ENCODE measurements around the gene ZNF236.

Gene ZNF236

GRCh38 chr18:76915456-76915855, 93.1 kb downstream of the ZNF236 start:
- Histone ChIP-seq H3K4me3 (ENCODE audit: low read depth in 1 of 2, low read length in 2 of 2) (no peak overlapping the region), H3K27ac (ENCODE audit: low read depth, low read length) (no peak overlapping the region), H3K4me1 (ENCODE audit: insufficient read depth, low read length) (no peaks in the 10 kb centered on the region), H3K36me3 (ENCODE audit: insufficient read depth, low read length) (peaks cover 54% of the 10 kb centered on the region), H3K9me3 (ENCODE audit: low read length) (no peaks in the 10 kb centered on the region), H3K9ac (ENCODE audit: low read length) (no peak overlapping the region), H3K27me3 (ENCODE audit: control insufficient read depth in 1 of 2, insufficient read depth in 2 of 2, low read length in 2 of 2) (no peaks in the 10 kb centered on the region)

GRCh38 chr18:76920974-76921373, 98.6 kb downstream of the ZNF236 start:
- no peak overlapping the region for H3K4me3 ChIP-seq (ENCODE audit: low read depth in 1 of 2, low read length in 2 of 2)
- no peak overlapping the region for H3K27ac ChIP-seq (ENCODE audit: low read depth, low read length)
- peaks cover 5% of the 10 kb centered on the region for H3K4me1 ChIP-seq (ENCODE audit: insufficient read depth, low read length)
- H3K9me3 ChIP-seq (ENCODE audit: low read length): no peaks in the 10 kb centered on the region
- no peak overlapping the region for H3K9ac ChIP-seq (ENCODE audit: low read length)
- peaks cover 49% of the 10 kb centered on the region for H3K36me3 ChIP-seq (ENCODE audit: insufficient read depth, low read length)
- H3K27me3 ChIP-seq (ENCODE audit: control insufficient read depth in 1 of 2, insufficient read depth in 2 of 2, low read length in 2 of 2): no peaks in the 10 kb centered on the region

GRCh38 chr18:76922107-76922506, 99.8 kb downstream of the ZNF236 start:
- Histone ChIP-seq H3K27me3 (ENCODE audit: control insufficient read depth in 1 of 2, insufficient read depth in 2 of 2, low read length in 2 of 2) (no peaks in the 10 kb centered on the region), H3K9ac (ENCODE audit: low read length) (no peak overlapping the region), H3K27ac (ENCODE audit: low read depth, low read length) (no peak overlapping the region), H3K36me3 (ENCODE audit: insufficient read depth, low read length) (peaks cover 46% of the 10 kb centered on the region), H3K9me3 (ENCODE audit: low read length) (no peaks in the 10 kb centered on the region), H3K4me1 (ENCODE audit: insufficient read depth, low read length) (peaks cover 8% of the 10 kb centered on the region), H3K4me3 (ENCODE audit: low read depth in 1 of 2, low read length in 2 of 2) (no peak overlapping the region)

GRCh38 chr18:76923485-76924085, 101.2 kb downstream of the ZNF236 start:
- peaks cover 8% of the 10 kb centered on the region for H3K4me1 ChIP-seq (ENCODE audit: insufficient read depth, low read length)
- H3K27ac ChIP-seq (ENCODE audit: low read depth, low read length): no peak overlapping the region
- H3K36me3 ChIP-seq (ENCODE audit: insufficient read depth, low read length): peaks cover 46% of the 10 kb centered on the region
- H3K4me3 ChIP-seq (ENCODE audit: low read depth in 1 of 2, low read length in 2 of 2): no peak overlapping the region
- H3K27me3 ChIP-seq (ENCODE audit: control insufficient read depth in 1 of 2, insufficient read depth in 2 of 2, low read length in 2 of 2): no peaks in the 10 kb centered on the region
- H3K9me3 ChIP-seq (ENCODE audit: low read length): no peaks in the 10 kb centered on the region
- H3K9ac ChIP-seq (ENCODE audit: low read length): no peak overlapping the region

- Histone ChIP-seq H3K9ac (ENCODE audit: low read length) (no peak overlapping the region), H3K27me3 (ENCODE audit: control insufficient read depth in 1 of 2, insufficient read depth in 2 of 2, low read length in 2 of 2) (no peaks in the 10 kb centered on the region), H3K36me3 (ENCODE audit: insufficient read depth, low read length) (peaks cover 43% of the 10 kb centered on the region), H3K4me1 (ENCODE audit: insufficient read depth, low read length) (peaks cover 8% of the 10 kb centered on the region), H3K4me3 (ENCODE audit: low read depth in 1 of 2, low read length in 2 of 2) (peak overlapping the region in 1 of 2 donors; percentile 34), H3K9me3 (ENCODE audit: low read length) (no peaks in the 10 kb centered on the region), H3K27ac (ENCODE audit: low read depth, low read length) (no peak overlapping the region)
These were observed 103.1 kb downstream of the ZNF236 start for GRCh38 chr18:76925501-76925900.

- Histone ChIP-seq H3K4me3 (ENCODE audit: low read depth in 1 of 2, low read length in 2 of 2) (no peak overlapping the region), H3K9ac (ENCODE audit: low read length) (no peak overlapping the region), H3K36me3 (ENCODE audit: insufficient read depth, low read length) (peaks cover 41% of the 10 kb centered on the region), H3K4me1 (ENCODE audit: insufficient read depth, low read length) (peaks cover 8% of the 10 kb centered on the region), H3K27ac (ENCODE audit: low read depth, low read length) (no peak overlapping the region), H3K9me3 (ENCODE audit: low read length) (no peaks in the 10 kb centered on the region), H3K27me3 (ENCODE audit: control insufficient read depth in 1 of 2, insufficient read depth in 2 of 2, low read length in 2 of 2) (no peaks in the 10 kb centered on the region)
These were observed 104.9 kb downstream of the ZNF236 start for GRCh38 chr18:76927223-76927725.

GRCh38 chr18:76928179-76928868, 106.0 kb downstream of the ZNF236 start:
- peaks cover 8% of the 10 kb centered on the region for H3K4me1 ChIP-seq (ENCODE audit: insufficient read depth, low read length)
- H3K9me3 ChIP-seq (ENCODE audit: low read length): no peaks in the 10 kb centered on the region
- H3K27ac ChIP-seq (ENCODE audit: low read depth, low read length): no peak overlapping the region
- H3K9ac ChIP-seq (ENCODE audit: low read length): no peak overlapping the region
- no peaks in the 10 kb centered on the region for H3K27me3 ChIP-seq (ENCODE audit: control insufficient read depth in 1 of 2, insufficient read depth in 2 of 2, low read length in 2 of 2)
- H3K4me3 ChIP-seq (ENCODE audit: low read depth in 1 of 2, low read length in 2 of 2): no peak overlapping the region
- peaks cover 41% of the 10 kb centered on the region for H3K36me3 ChIP-seq (ENCODE audit: insufficient read depth, low read length)

GRCh38 chr18:76931171-76931570, 108.8 kb downstream of the ZNF236 start:
- no peak overlapping the region for H3K9ac ChIP-seq (ENCODE audit: low read length)
- H3K4me1 ChIP-seq (ENCODE audit: insufficient read depth, low read length): peaks cover under 1% of the 10 kb centered on the region
- H3K27me3 ChIP-seq (ENCODE audit: control insufficient read depth in 1 of 2, insufficient read depth in 2 of 2, low read length in 2 of 2): no peaks in the 10 kb centered on the region
- peaks cover 33% of the 10 kb centered on the region for H3K36me3 ChIP-seq (ENCODE audit: insufficient read depth, low read length)
- no peaks in the 10 kb centered on the region for H3K9me3 ChIP-seq (ENCODE audit: low read length)
- H3K27ac ChIP-seq (ENCODE audit: low read depth, low read length): no peak overlapping the region
- no peak overlapping the region for H3K4me3 ChIP-seq (ENCODE audit: low read depth in 1 of 2, low read length in 2 of 2)

- Histone ChIP-seq H3K4me1 (ENCODE audit: insufficient read depth, low read length) (no peaks in the 10 kb centered on the region), H3K9me3 (ENCODE audit: low read length) (no peaks in the 10 kb centered on the region), H3K27ac (ENCODE audit: low read depth, low read length) (no peak overlapping the region), H3K27me3 (ENCODE audit: control insufficient read depth in 1 of 2, insufficient read depth in 2 of 2, low read length in 2 of 2) (no peaks in the 10 kb centered on the region), H3K4me3 (ENCODE audit: low read depth in 1 of 2, low read length in 2 of 2) (no peak overlapping the region), H3K9ac (ENCODE audit: low read length) (no peak overlapping the region), H3K36me3 (ENCODE audit: insufficient read depth, low read length) (peaks cover 35% of the 10 kb centered on the region)
These were observed 109.9 kb downstream of the ZNF236 start for GRCh38 chr18:76932026-76932819.

GRCh38 chr18:76935722-76936337, 113.5 kb downstream of the ZNF236 start:
- no peak overlapping the region for H3K9ac ChIP-seq (ENCODE audit: low read length)
- H3K27me3 ChIP-seq (ENCODE audit: control insufficient read depth in 1 of 2, insufficient read depth in 2 of 2, low read length in 2 of 2): no peaks in the 10 kb centered on the region
- peaks cover 42% of the 10 kb centered on the region for H3K36me3 ChIP-seq (ENCODE audit: insufficient read depth, low read length)
- H3K27ac ChIP-seq (ENCODE audit: low read depth, low read length): no peak overlapping the region
- no peaks in the 10 kb centered on the region for H3K4me1 ChIP-seq (ENCODE audit: insufficient read depth, low read length)
- no peaks in the 10 kb centered on the region for H3K9me3 ChIP-seq (ENCODE audit: low read length)
- H3K4me3 ChIP-seq (ENCODE audit: low read depth in 1 of 2, low read length in 2 of 2): no peak overlapping the region

- no peak overlapping the region for H3K27ac ChIP-seq (ENCODE audit: low read depth, low read length)
- H3K27me3 ChIP-seq (ENCODE audit: control insufficient read depth in 1 of 2, insufficient read depth in 2 of 2, low read length in 2 of 2): no peaks in the 10 kb centered on the region
- H3K9ac ChIP-seq (ENCODE audit: low read length): no peak overlapping the region
- H3K4me1 ChIP-seq (ENCODE audit: insufficient read depth, low read length): no peaks in the 10 kb centered on the region
- peaks cover 39% of the 10 kb centered on the region for H3K36me3 ChIP-seq (ENCODE audit: insufficient read depth, low read length)
- H3K9me3 ChIP-seq (ENCODE audit: low read length): no peaks in the 10 kb centered on the region
- no peak overlapping the region for H3K4me3 ChIP-seq (ENCODE audit: low read depth in 1 of 2, low read length in 2 of 2)
These were observed 114.5 kb downstream of the ZNF236 start for GRCh38 chr18:76936877-76937276.
